GM18858 (cell line): Measurements from ENCODE around the gene GIGYF2.
A peak's percentile ranks its signal among the peaks of the same experiment; 100 is the strongest.

Experiments used
- ATAC-seq: cut with Tn5 transposase; IDR thresholded peaks from one replicate; pipeline ENCODE4 v1.9.1; 2021; ENCODE audit not compliant: unreplicated experiment

GIGYF2 gene

DNA sequence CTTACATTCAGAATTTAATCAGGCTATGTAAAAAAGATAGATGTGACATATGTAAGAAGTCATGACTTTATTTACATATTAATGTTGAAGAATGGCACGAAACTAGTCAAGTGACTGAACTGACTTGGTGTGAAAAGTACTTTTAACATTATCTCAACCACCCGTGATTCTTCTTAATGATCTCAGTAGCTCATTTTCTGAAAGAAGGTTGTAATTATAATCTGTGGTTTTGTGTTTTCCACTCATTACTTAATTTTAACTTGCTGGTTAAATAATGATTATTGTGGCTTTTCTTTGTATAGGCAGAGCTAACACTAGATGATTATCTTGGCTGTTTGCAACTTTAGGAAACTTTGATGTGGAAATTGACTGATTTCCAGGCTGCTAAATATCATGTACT lies 60.8 kb downstream of the GIGYF2 start:
- ATAC-seq, result no peak

GRCh38 chr2:232761301-232761907 lies 64.3 kb downstream of the GIGYF2 start:
- no peak for ATAC-seq

DNA sequence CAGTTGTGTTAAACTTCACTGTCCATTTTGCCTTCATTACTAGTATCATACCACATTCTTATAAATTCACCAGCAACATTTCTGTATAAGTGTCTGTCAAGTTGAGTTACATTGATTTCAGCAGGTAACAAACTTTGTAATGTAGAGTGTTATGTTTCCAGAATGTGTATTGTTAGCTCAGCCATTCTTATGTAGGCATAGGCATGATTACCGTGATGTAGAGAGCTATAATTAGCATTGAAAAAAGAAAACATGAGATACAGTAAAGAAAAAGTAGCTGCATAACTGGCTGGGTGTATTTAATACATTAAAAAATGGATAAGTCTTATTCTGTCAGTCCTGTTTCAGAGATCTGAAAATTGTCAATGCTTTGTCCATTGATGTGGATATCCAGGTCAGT lies 70.7 kb downstream of the GIGYF2 start:
- ATAC-seq, result no peak

GRCh38 chr2:232770207-232770606 lies 73.1 kb downstream of the GIGYF2 start:
- no peak for ATAC-seq

DNA sequence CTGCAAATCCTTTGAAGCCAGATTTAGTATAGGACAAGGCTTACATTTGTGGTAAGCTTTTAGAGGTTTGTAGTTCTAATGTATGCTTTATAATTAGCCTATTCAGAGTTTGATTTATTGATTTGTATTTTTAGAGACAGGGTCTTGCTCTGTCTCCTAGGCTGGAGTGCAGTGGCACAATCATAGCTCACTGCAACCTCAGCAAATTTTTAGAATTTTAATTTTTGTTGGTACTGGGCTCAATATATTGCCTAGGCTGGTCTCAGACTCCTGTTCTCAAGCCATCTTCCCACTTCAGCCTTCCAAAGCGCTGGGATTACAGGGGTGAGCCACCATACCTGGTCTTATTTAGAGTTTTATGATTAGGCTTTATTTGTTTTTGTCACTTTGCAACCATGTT lies 74.7 kb downstream of the GIGYF2 start:
- ATAC-seq, result no peak

DNA sequence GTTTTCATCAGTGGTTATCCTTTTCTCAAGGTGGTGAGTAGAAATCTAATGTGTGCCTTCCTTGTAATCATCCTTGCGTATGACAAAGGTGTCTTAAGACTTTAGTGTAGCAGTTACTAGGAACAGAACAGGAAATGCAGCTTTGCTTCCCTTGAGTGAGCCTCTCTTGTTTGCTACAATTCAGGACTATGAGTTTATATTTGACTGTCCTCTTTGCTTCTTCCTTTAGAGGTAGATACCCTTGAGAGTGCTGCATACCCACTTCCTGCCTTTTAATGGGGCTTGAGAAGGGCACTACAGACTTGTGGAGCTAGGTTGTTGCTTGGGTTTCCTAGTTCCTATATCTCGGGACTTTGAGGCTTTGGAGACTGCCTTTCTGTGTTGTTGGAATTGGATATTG lies 75.4 kb downstream of the GIGYF2 start:
- ATAC-seq, result peak; percentile 70

DNA sequence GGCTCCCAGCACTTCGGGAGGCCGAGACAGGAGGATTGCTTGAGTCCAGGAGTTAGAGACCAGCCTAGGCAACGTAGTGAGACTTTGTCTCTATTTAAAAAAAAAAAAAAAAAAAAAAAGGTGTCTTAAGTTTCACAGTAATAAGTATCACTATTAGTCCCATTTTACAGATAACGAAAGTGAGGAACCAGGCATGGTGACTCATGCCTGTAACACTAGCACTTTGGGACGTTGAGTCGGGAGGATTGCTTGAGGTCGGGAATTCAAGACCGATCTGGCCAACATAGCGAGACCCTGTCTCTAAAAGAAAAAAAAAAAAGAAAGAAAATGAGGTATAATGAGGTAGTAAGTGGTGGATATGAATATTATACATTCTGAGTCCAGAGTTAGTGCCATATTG lies 76.7 kb downstream of the GIGYF2 start:
- no peak for ATAC-seq

- no peak for ATAC-seq
These were observed 79.3 kb downstream of the GIGYF2 start, which contains the start of gene KCNJ13 for GRCh38 chr2:232776435-232776834. TSS of gene KCNJ13 (minus strand) at chr2:232776565. CDS start at chr2:232771362, 5,203 bp downstream.

DNA sequence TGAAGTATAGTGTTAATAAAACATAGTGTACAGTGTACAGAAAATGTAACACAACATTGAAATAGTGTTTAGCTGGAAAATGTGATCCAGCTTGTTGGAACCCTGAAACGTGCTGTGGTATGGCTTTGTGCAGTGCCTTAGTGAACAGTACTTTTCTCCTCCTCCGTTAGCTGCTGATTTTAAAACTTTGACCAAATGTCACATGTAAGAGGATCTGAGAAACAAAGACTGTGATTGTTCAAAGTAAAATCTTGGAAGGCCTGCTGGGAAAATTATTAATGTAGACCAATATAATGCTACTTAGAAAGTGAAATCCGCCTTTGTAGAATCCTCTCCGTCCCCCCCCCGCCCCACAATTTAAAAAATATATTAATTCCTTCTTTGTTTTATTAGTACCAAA lies 80.1 kb downstream of the GIGYF2 start:
- ATAC-seq, result no peak

DNA sequence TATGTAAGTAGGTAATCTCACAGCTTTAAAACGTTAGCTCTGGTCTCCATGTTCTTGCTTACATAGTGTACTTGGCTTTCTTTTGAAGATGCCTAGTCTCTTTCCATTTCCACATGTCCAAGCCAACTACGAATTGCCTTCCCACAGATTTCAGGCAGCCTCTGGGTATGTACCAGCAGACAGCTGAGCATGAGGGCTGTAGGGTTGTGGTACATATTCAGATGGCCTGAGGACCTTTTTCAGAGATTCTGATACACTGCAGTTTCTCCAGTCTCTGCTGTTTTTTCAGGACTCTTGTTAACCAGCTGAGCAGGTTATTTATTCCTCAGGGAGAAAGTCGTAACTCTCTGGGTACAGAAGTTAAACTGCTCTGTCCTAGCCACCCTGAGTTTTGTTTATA lies 82.3 kb downstream of the GIGYF2 start:
- no peak for ATAC-seq

DNA sequence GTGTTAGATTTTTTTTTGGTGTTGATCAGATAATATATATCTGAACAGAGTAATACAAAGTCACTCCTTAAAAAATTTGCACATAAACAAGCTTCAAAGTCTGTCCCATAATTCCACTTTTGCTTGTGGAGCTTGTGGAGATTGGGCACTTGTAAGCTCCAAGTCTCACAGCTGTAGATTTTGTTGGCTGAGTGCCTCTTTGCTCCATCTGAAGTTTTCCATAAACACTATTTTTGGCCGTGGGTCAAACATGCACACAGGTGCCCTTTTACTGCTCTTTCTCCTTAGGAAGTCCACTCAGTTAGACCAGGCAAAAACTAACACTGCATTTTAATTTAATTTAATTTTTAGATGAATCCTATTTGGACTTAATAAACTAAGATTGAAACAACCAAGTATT lies 82.8 kb downstream of the GIGYF2 start:
- ATAC-seq, result no peak

GRCh38 chr2:232781765-232782164 lies 84.6 kb downstream of the GIGYF2 start:
- peak; percentile 81 for ATAC-seq

- ATAC-seq, result no peak
These were observed 86.1 kb downstream of the GIGYF2 start for GRCh38 chr2:232783278-232783677.

DNA sequence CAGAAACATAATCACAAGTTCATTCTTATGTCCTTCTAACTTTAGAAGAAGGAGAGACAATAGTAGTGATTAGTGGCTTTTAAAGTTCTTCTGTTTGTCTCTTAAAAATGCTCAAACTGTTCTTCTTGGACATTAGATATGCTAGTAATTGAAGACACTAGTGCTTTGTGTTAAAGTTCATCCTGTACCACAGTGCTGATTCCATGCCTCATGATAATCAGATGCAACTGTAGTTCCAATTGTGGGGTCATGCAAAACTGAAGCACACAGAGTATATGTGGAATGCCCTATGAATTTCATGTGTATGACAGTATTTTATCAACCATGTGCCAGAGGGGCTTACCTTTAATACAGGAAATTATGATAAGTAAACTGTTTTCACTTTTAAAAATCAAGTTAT lies 90.7 kb downstream of the GIGYF2 start:
- no peak for ATAC-seq

DNA sequence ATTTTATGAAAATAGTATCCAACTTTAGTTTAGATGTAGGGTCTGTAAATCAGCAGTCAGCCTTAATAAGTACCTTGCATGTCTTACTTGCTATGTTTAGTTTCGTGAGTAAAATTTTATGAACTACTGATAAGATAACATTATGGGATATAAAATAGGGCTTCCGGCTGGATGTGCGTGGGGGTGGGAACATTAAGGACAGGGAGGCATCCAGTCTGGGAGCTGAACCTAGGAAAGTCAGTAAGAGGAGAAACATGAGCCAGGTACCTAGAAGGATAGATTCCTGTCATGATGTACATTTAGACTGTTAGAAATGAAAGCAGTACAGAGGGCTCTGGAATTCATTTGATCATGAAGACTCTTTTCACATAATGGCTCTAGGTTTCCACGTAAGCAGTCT lies 92.0 kb downstream of the GIGYF2 start:
- ATAC-seq, result no peak

- no peak for ATAC-seq
These were observed 94.4 kb downstream of the GIGYF2 start for GRCh38 chr2:232791518-232791917.

- no peak for ATAC-seq
These were observed 96.1 kb downstream of the GIGYF2 start for GRCh38 chr2:232793271-232793670.

- ATAC-seq, result no peak
These were observed 97.8 kb downstream of the GIGYF2 start for GRCh38 chr2:232794981-232795380.

DNA sequence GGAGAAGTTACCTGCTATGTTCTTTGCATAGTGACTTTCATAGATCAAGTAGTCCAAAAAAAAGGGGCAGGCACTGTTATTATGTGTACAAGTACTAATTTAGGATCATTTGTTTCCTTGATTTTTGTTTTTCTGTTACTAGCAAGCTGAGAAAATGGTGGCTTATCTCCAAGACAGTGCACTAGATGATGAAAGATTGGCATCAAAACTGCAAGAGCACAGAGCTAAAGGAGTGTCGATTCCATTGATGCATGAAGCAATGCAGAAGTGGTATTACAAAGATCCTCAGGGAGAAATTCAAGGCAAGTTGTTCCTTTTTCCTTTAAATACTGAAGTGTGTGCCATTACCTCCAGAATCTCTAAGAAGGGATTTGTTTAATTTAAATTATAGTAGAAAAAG lies 98.8 kb downstream of the GIGYF2 start:
- ATAC-seq, result no peak

- ATAC-seq, result no peak
These were observed 101.1 kb downstream of the GIGYF2 start for GRCh38 chr2:232798187-232798586.

GRCh38 chr2:232800166-232800565 lies 103.0 kb downstream of the GIGYF2 start:
- no peak for ATAC-seq

DNA sequence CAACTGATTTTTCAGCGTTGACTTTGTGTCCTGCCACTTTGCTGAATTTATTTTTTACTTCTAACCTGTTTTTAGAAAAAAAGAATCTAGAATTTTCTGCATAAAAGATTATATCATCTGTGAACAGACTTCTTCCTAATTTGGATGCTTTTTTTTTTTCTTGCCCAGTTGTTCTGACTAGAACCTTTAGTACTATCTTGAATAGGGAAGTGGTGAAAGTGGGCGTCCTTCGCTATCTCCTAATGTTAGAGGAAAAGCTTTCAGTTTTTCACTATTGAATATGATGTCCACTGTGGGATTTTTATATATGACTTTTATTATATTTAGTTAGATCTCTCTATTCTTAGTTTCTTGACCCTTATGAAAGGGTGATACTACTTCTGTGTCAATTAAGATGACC lies 105.0 kb downstream of the GIGYF2 start:
- no peak for ATAC-seq

GRCh38 chr2:232809349-232810124 lies 112.4 kb downstream of the GIGYF2 start:
- no peak for ATAC-seq
